ENCODE measurements around the gene POR.

DNA sequence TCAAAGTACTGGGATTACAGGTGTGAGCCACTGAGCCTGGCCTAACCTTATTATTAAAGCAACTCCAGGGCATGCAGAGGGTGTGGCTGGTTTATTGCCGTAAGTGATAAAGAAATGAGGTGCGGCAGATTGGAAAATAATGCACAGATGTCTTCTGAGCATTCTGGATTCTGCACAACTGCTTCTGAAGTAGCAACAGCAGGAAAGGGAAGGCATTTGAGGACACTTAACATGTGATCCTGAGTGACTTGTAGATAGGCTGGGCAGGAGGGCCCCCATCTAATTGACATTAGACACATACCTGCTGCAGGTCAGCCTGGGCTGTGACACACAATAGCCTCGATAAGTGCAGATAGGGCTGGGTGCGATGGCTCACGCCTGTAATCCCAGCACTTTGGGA is 30.5 kb upstream of the POR start:
- TF ChIP-seq CTCF (conservative IDR thresholded peaks at IDR 0.05) (no peak), EZH2 (IDR thresholded peaks at IDR 0.05; ENCODE audit: low read depth) (no peak)

Data from PC-9 (cell line).